Caki2 (cell line): ENCODE measurements around the gene ANKRD44. TPM values are rescaled to one million over a fixed set of nuclear protein-coding genes. Genes with fewer than 3 reads are reported as not detected.

Source experiments
- DNase-seq: peaks from one replicate; pipeline ENCODE4 v3.0.0-alpha.2; 2015; ENCODE audit warnings: low read depth
- in situ Hi-C: cut with HindIII; loops from 2 replicates; pipeline ENCODE4 v1.10.0; 2016; ENCODE audit warnings: low sequenced_read_pairs, low pct_unique_long_range_greater_than_20kb, mixed read lengths
- total RNA-seq: library from RNA; depleted of rRNA; stranded (reverse); fragments of >200 nt; shearing (Covaris generic); gene quantifications from 2 replicates; pipeline ENCODE4 v1.2.3, GENCODE V29; 2014; ENCODE audit warnings: low replicate concordance

Gene ANKRD44
- total RNA-seq, 1 experiment from 2014 or later, result 26.1 TPM

DNA sequence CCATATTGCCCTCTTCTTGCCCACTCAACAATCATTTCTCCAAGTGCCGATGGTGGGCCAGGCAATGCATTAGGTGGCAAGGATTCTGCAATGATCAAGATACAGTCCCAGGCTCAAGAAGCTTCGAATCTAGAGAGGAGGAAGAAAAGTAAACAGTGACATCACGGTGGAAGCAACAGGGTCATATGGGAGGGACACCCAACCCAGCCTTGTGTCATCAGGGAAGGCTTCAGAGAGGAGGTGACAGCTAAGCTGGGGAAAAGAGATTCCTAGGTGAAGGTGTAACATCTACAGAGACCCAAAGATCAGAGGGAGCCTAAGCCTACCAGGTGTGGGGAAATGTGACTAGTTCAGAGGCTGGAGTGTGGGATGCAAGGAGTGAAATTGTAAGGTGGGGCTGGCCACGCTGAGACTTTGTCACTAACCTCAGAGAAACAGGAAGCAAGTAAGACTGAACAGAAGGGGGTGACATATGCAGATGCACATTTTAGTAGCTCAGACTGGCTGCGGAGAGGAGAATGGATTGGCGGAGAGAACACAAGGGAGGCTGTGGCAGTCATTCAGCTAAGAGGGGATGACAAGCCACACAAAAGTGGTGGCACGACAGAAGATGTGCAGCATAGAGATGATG, 104.9 kb downstream of the ANKRD44 start:
- in situ Hi-C loops, result no loop called here
- no peak for DNase-seq

DNA sequence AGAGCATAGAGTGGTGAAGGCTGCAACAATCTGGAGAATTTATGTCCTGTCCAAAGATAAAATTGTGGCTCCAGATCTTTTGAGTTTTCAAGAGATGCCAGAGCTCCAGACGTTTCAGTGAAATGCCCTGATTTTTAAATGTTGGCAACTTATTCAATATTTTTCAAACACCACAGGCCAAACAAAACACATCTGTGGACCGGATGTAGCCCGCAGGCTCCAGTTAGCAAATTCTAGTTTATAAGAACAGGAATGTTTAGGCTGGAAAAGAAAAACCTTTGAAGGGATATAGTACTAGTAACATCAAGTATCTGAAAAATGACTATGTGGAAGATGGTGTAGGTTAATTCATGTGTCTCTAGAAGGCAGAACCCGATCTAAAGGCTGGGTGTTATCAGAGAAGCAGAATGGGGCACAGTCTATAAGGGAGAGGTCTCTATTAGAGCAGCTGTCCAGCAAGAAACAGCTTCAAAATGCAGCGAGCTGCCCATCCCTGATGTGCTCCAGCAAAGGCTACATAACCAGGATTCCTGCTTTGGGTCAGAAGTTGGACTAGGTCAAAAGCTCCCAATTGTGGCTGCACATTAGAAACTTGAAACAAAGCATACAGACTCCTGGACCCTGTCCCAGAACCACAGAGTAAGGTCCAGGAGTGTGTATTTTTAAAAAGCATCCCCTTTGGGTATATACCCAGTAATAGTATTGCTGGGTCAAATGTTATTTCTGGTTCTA, 105.9 kb downstream of the ANKRD44 start:
- in situ Hi-C loops, result no loop called here
- DNase-seq, result no peak

DNA sequence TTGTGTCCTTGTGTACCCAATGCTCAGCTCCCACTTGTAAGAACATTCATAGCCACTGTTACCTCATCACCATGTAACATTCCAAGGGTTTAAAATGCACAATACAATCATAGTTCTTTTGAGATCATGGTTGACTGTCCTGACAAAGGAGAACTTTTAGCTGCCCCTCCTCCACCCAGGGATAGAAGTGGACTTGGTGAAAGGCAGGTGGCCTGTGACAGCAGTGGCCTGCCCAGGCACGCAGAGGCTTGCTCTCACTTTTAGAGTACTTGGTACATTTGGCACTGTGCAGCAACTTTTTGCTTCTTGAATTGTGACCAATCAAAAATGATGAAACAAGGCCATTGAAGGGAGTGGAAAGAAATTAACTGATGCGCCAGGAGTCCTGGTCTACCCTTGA, 108.7 kb downstream of the ANKRD44 start:
- no peak for DNase-seq
- in situ Hi-C loops, result no loop called here

GRCh38 chr2:197200762-197201058, 109.9 kb downstream of the ANKRD44 start:
- DNase-seq, result no peak
- in situ Hi-C loops, result no loop called here

GRCh38 chr2:197200051-197200761, 110.4 kb downstream of the ANKRD44 start:
- no peak for DNase-seq
- in situ Hi-C loops, result no loop called here

GRCh38 chr2:197198890-197199289, 111.7 kb downstream of the ANKRD44 start:
- in situ Hi-C loops, result loop anchor here (10.0 kb wide), 1 partner anchor 166 kb away; no protein-coding TSS in a partner anchor

GRCh38 chr2:197197895-197198311, 112.7 kb downstream of the ANKRD44 start:
- in situ Hi-C loops, result loop anchor here (10.0 kb wide), 1 partner anchor 167 kb away; no protein-coding TSS in a partner anchor
- no peak for DNase-seq

More at GRCh38 chr2:197198890-197199289, 111.7 kb downstream of the ANKRD44 start:
- no peak for DNase-seq

DNA sequence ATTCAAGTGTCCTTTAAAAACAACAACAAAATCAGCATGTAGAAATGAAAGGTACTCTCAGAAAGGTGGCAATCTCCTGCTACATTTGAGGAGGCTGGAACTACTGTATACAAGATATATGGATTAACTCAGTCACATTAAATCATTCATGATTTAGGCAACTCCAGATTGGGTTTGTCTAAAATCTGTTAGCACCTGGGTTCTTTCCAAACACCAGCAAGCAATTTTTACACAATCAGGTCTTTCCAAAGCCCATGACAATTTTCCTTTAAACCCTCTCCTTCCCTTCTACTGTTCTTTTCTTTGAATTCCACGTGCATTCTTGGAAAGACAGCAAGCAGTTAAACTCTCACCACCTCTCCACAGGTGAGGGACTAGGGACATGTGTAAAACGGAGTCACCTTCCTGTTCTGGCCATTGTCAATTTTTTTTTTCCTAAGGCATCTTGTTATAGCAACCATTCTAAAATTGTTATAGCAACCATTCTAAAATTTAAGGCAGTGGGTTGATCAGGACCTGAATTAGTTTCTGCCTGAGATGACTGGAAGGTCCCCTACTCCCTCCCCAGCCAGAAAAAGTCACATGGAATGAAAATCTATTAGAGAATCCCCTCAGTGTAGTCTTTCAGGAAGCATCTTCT, 113.9 kb downstream of the ANKRD44 start:
- in situ Hi-C loops, result loop anchor here (10.0 kb wide), 1 partner anchor 168 kb away; no protein-coding TSS in a partner anchor

DNA sequence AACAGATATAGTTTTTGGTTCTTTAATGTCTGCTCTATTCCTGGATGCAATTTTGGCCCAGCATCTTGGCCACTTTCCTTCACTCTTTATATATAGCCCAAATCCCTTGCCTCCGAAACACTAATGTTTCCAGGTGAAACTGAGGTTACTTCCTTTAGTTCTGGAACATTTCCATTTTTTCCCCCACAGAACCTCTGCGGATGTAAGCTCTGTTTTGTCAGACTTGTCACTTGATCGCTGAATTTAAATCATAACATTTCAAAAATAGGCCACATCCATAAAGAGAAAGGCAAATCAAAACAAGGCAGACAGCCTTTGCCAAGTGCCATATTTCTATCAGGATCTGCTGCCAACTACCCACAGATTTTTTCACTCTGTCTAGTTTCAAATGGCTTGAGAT, 115.1 kb downstream of the ANKRD44 start:
- in situ Hi-C loops, result loop anchor here (10.0 kb wide), 1 partner anchor 169 kb away; no protein-coding TSS in a partner anchor
- DNase-seq, result no peak

More for the DNA sequence above, 113.9 kb downstream of the ANKRD44 start:
- no peak for DNase-seq

GRCh38 chr2:197191940-197192322, 118.6 kb downstream of the ANKRD44 start:
- no peak for DNase-seq
- in situ Hi-C loops, result loop anchor here (10.0 kb wide), 1 partner anchor 173 kb away; no protein-coding TSS in a partner anchor

DNA sequence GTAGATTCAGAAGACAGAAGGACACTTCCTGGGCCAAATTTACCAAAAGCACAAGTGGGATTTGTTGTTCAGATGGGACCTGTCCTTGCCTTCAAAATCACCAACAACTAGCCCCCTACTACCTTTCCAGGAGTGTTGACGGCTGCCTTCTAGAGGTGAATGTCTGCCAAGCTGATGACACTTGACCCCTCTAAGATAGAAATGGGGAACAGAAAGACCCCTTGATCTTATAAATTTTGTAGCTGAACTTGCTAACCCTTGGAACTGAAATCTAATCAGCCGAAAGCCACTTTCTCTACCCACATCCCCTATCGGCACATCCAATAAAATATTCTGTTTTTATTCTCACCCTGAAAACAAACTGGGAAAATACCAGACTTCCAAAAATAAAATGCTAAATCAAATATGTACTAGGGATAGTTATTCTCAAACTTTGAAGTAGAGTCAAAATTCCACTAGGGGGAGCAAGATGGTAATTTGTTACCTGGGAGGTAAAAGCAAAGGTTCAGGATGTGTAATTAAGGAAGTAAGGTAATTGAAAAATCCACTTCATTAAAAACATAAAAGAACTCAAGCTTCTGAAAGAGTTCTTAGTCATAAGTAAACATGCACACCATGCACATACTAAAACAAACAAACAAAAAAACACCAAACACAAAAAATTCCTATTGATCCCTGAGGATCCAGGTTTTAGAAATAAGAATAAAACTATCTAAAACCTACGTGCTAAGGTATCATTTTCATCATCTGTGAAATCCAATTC, 119.2 kb downstream of the ANKRD44 start:
- in situ Hi-C loops, result loop anchor here (10.0 kb wide), 1 partner anchor 173 kb away; no protein-coding TSS in a partner anchor
- DNase-seq, result peak; percentile 49

GRCh38 chr2:197190100-197190432, 120.5 kb downstream of the ANKRD44 start:
- DNase-seq, result no peak
- in situ Hi-C loops, result loop anchor here (10.0 kb wide), 1 partner anchor 175 kb away; no protein-coding TSS in a partner anchor

- no peak for DNase-seq
- in situ Hi-C loops, result loop anchor here (10.0 kb wide), 1 partner anchor 175 kb away; no protein-coding TSS in a partner anchor
These were observed 121.0 kb downstream of the ANKRD44 start for GRCh38 chr2:197189426-197190099.

DNA sequence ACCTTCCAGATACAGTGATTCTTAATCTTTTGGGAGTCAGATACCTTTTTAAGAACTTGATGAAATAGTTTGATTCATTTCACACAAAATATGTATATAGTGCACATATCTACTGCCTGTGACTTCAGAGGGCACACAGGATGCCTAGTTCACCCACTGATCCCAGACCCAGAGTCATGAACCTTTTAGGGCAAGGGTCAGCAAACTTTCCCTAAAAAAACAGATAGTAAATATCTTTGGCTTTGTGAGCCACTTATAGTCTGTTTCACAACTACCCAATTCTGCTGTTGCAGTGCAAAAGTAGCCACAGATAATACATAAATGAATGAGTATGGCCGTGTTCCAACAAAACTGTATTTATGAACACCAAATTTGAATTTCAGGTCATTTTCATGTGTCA, 124.9 kb downstream of the ANKRD44 start:
- in situ Hi-C loops, result no loop called here
- DNase-seq, result no peak

DNA sequence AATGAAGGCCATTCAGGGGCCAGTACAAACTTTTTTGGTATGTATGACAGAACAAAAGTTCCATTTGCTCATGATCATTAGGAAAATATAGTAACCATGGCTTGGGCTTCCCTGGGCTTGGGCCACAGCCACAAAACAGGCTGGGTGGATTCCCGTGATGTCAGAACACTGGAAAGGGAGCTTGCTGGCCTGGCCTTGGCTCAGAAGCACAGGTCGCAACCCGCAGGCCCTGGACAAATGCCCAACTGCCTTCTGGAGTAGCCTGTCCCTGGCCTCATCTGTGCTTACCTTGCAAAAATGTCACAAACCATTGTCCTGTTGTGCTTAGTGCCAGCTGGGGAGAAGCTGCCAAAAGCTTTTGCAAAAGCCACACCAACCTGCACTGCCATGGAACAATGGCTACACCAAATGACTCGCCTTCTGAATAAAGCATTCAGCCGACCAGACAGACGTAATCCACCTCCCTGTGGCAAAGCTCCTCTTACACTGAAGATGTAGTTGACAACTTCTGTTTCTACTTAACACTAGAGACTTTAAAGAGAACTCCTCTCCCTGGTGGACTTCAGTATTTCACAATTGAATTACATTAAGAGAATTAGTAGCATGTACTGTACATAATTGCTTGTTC, 125.5 kb downstream of the ANKRD44 start:
- in situ Hi-C loops, result no loop called here
- peak; percentile 78 for DNase-seq

- in situ Hi-C loops, result no loop called here
- DNase-seq, result peak; percentile 64
These were observed 127.2 kb downstream of the ANKRD44 start for GRCh38 chr2:197183355-197183754.

DNA sequence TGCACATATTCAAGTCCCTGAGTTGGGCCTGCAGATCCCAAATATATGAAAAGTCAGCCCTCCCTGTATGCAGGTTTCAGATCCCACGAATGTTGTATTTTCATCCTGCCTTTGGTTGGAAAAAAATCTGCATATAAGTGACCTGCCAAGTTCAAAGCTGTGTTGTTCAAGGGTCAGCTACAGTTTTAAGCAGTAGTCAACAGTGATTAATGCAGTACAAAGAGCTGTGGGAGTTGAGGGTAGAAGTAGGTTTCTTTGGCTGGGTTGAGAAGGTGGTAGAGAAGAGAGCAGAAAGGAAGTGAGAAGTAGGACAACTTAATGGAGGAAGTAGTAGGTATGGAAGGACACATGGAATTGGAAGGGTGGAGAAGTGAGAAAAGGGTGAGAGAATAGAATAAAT, 127.9 kb downstream of the ANKRD44 start:
- in situ Hi-C loops, result no loop called here
- DNase-seq, result no peak
